HepG2 (cell line): ENCODE results near the gene TWF1. TPM values are rescaled to one million over a fixed set of nuclear protein-coding genes. Genes with fewer than 3 reads are reported as not detected.

Experiments used
- ATAC-seq: fragments of 200-7000 bp; cut with Tn5 transposase; 3 replicates; pipeline ENCODE4 v1.9.1; 2020; ENCODE audit warnings: mild to moderate bottlenecking, moderate library complexity
- BruUV-seq: library from RNA; stranded (reverse); fragments of 400-500 nt; replicated peaks from 2 replicates; lab custom pipeline; 2021; lab: Mats Ljungman, UMichigan
- CTCF ChIA-PET: fragments of 300-600 bp; formaldehyde crosslinking; extraction: SDS; loops from one replicate; lab custom pipeline; 2021; ENCODE audit warnings: low total read pairs, inconsistent platforms, low intra/inter-chr PET ratio; lab: Yijun Ruan, JAX
- POLR2A ChIA-PET: fragments of 350-600 bp; sonication (Branson Sonifier 250); formaldehyde crosslinking; loops from one replicate; lab custom pipeline; 2020; ENCODE audit warnings: antibody characterized with exemption, inconsistent platforms; lab: Yijun Ruan, JAX
- DNase-seq: peaks from one replicate; pipeline ENCODE4 v3.0.0-alpha.2; 2015; ENCODE audit warnings: low spot score
- FAIRE-seq: peaks from 3 replicates; lab custom pipeline; 2011; peaks lifted over from hg19 to GRCh38; lab: Jason Lieb, UNC
- H2AFZ ChIP-seq: one replicate; pipeline ENCODE4 v1.6.1; 2011; ENCODE audit warnings: low read length, inconsistent platforms
- H3K27ac ChIP-seq: fragments of 300-600 bp; 3 replicates; pipeline ENCODE4 v1.8.0; 2011; ENCODE audit warnings: mixed run types, mild to moderate bottlenecking, mixed read lengths, low read length, inconsistent platforms; ENCODE audit not compliant: insufficient read depth; ENCODE audit errors: extremely low read length
- H3K27me3 ChIP-seq, 2 experiments: fragments of 200-600 bp in 1 of 2; 2 replicates in 1 of 2; 3 replicates in 1 of 2; pipeline versions ENCODE4 v1.6.0 to v1.8.0; 2011; ENCODE audit warnings: low read length in 2 of 2, mild to moderate bottlenecking in 2 of 2, moderate library complexity in 2 of 2, inconsistent platforms in 1 of 2; ENCODE audit not compliant: insufficient read depth in 2 of 2, control insufficient read depth in 1 of 2
- H3K36me3 ChIP-seq, 2 experiments: fragments of 200-600 bp in 1 of 2; replicated peaks in 1 of 2; 2 replicates in 1 of 2; 3 replicates in 1 of 2; pipeline versions ENCODE4 v1.5.1 to v1.8.0; 2011; ENCODE audit warnings: low read length in 2 of 2, inconsistent platforms in 1 of 2; ENCODE audit not compliant: insufficient read depth in 2 of 2, control insufficient read depth in 1 of 2
- H3K4me1 ChIP-seq: 2 replicates; pipeline ENCODE4 v1.5.1; 2012; ENCODE audit warnings: low read length, inconsistent platforms; ENCODE audit not compliant: insufficient read depth
- H3K4me2 ChIP-seq: 2 replicates; pipeline ENCODE4 v1.6.0; 2011; ENCODE audit warnings: low read depth, low read length, inconsistent platforms
- H3K4me3 ChIP-seq, 3 experiments: fragments of 200-600 bp in 1 of 3; sonication (generic), shearing (Covaris generic) in 1 of 3; replicated peaks in 1 of 3; 2 replicates each; pipeline ENCODE4 v1.5.1; 2011 to 2016; ENCODE audit warnings: low read length in 3 of 3, inconsistent platforms in 2 of 3, low read depth in 2 of 3, mild to moderate bottlenecking in 2 of 3, control low read depth in 1 of 3, mixed read lengths in 1 of 3; ENCODE audit not compliant: insufficient read depth in 1 of 3
- H3K79me2 ChIP-seq: one replicate; pipeline ENCODE4 v1.6.1; 2011; ENCODE audit warnings: low read length, inconsistent platforms; ENCODE audit not compliant: insufficient read depth
- H3K9ac ChIP-seq: 2 replicates; pipeline ENCODE4 v1.6.0; 2011; ENCODE audit warnings: mild to moderate bottlenecking, low read depth, low read length, inconsistent platforms; ENCODE audit not compliant: insufficient read depth
- H3K9me3 ChIP-seq: 2 replicates; pipeline ENCODE4 v1.5.1; 2012; ENCODE audit warnings: mild to moderate bottlenecking, low read length
- H4K20me1 ChIP-seq: 2 replicates; pipeline ENCODE4 v1.6.0; 2011; ENCODE audit warnings: inconsistent platforms, mild to moderate bottlenecking, low read length, moderate library complexity; ENCODE audit not compliant: insufficient read depth
- HNRNPL ChIP-seq: fragments of 200-400 bp; formaldehyde crosslinking; IDR thresholded peaks from 2 replicates; pipeline ENCODE4 v1.6.1; 2017; ENCODE audit warnings: mild to moderate bottlenecking, low read depth, low read length
- MAZ ChIP-seq, 2 experiments: sonication (generic) in 1 of 2; formaldehyde crosslinking in 1 of 2; IDR thresholded peaks; 2 replicates each; pipeline versions ENCODE4 v1.5.0 to v1.6.1; 2012 to 2020; ENCODE audit warnings: low read depth in 2 of 2, mild to moderate bottlenecking in 2 of 2, borderline replicate concordance in 1 of 2, improper control_type of control experiment in 1 of 2, low read length in 1 of 2, missing genetic modification reagents in 1 of 2, moderate library complexity in 1 of 2
- REST ChIP-seq, 2 experiments: IDR thresholded peaks; 2 replicates each; pipeline ENCODE4 v1.6.1; 2011 to 2012; ENCODE audit warnings: low read length in 2 of 2, borderline replicate concordance in 1 of 2, low read depth in 1 of 2, mild to moderate bottlenecking in 1 of 2, moderate library complexity in 1 of 2
- ZBTB1 ChIP-seq: sonication (generic); formaldehyde crosslinking; IDR thresholded peaks from 2 replicates; pipeline ENCODE4 v1.4.0; 2020; ENCODE audit warnings: missing genetic modification reagents, borderline replicate concordance
- WGBS: methylation state at CpG from one replicate; pipeline ENCODE4 v1.1.6; 2017; ENCODE audit warnings: low lambda C conversion rate; 5-methylcytosine and 5-hydroxymethylcytosine counted together
- in situ Hi-C: cut with HindIII; loops from 2 replicates; pipeline ENCODE4 v1.10.0; 2017; ENCODE audit warnings: low pct_unique_long_range_greater_than_20kb; ENCODE audit not compliant: extremely low pct_ligation_motif_present
- intact Hi-C: fragments of 100-400 bp; cut with micrococcal nuclease; formaldehyde crosslinking; loops from one replicate; pipeline ENCODE4 v1.10.0; 2022; ENCODE audit not compliant: unreplicated experiment
- polyA plus RNA-seq, 8 experiments: library from polyadenylated mRNA; depleted of rRNA in 3 of 8; stranded (reverse) in 7 of 8; unstranded in 1 of 8; fragments of >200 nt; fragmentation: Illumina TruSeq in 4 of 8; extraction: Trizol in 4 of 8; gene quantifications; 2 replicates each; pipeline versions ENCODE4 v1.2.1 to v1.2.3, GENCODE V29; 2011 to 2016; ENCODE audit warnings: low read depth in 4 of 8, missing spikeins in 1 of 8, mixed read lengths in 1 of 8; ENCODE audit not compliant: insufficient read depth in 1 of 8
- total RNA-seq, 5 experiments: library from RNA; depleted of rRNA; stranded (reverse); fragments of >200 nt; fragmentation: Illumina TruSeq; extraction: Trizol; gene quantifications; 2 replicates each; pipeline ENCODE4 v1.2.3, GENCODE V29; 2016; ENCODE audit warnings: low read depth in 1 of 5

The TWF1 gene
- total and polyA plus RNA-seq, 2 of the 13 experiments (the other 11 are each of a cell fraction or from before 2014, with no cell fraction given) = 32.3 to 85.5 TPM

- H3K9me3 ChIP-seq = no peaks in the 10 kb centered on the region
- no peak overlapping the region for H3K4me3 ChIP-seq
- WGBS = 48% methylated on average over 4 of the region's 4 CpGs
- H3K36me3 ChIP-seq = no peaks in the 10 kb centered on the region
- TF ChIP-seq MAZ (IDR thresholded peaks at IDR 0.05; ENCODE audit: borderline replicate concordance, low read depth, low read length) (no peak), MAZ (CRISPR knock-in tag; IDR thresholded peaks at IDR 0.05; ENCODE audit: low read depth) (no peak), HNRNPL (no peak), ZBTB1 (no peak), REST (IDR thresholded peaks at IDR 0.05; ENCODE audit: borderline replicate concordance in 1 of 2, low read depth in 1 of 2, low read length in 2 of 2) (peak in 1 of 2 experiments; percentile 73; a peak in 1 of 4 replicates)
- DNase-seq (no peak), ATAC-seq (no peak), FAIRE-seq (no peak)
- H4K20me1 ChIP-seq = no peaks in the 10 kb centered on the region
- H2AFZ ChIP-seq = no peak overlapping the region
- POLR2A ChIA-PET = no interaction called here
- in situ Hi-C loops (no loop called here), intact Hi-C loops (no loop called here)
- H3K9ac ChIP-seq = no peak overlapping the region
- H3K27ac ChIP-seq = no peak overlapping the region
- BruUV-seq = no TSS peak
- H3K4me2 ChIP-seq = no peak overlapping the region
- CTCF ChIA-PET = no interaction called here
- H3K79me2 ChIP-seq = no peaks in the 10 kb centered on the region
- H3K4me1 ChIP-seq = peaks cover 15% of the 10 kb centered on the region
- no peaks in the 10 kb centered on the region; a peak in 1 of 5 replicates for H3K27me3 ChIP-seq
These were observed 26.5 kb upstream of the TWF1 start for GRCh38 chr12:43832463-43833168.
